ENCODE measurements around the gene ZNRF1.
"Not testable (repeated sequence)": the region's sequence is repeated elsewhere in the genome, so short reads cannot be mapped to it uniquely, and the experiment has no call there.

The ZNRF1 gene

GRCh38 chr16:75075688-75076268 lies 77.0 kb downstream of the ZNRF1 start:
- no peak for DNase-seq (ENCODE audit: low read depth in 2 of 2)

DNA sequence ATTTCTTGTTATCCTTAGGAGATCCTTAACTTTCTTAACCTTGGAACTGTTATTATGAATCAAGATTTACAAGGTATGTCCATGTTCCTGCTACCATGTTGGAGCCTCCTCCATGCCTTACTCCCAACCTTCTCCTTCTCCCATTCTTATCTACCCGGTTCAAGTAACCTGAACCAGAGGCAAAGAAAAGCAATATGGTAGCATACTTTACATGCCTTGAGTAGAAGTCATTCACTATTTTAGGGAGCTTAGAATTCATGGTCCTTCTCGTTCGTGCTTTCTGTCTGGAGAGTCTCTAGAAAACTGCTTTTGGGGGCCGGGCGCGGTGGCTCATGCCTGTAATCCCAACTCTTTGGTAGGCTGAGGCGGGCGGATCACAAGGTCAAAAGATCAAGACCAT lies 80.1 kb downstream of the ZNRF1 start:
- no peak for DNase-seq (ENCODE audit: low read depth in 2 of 2)

DNA sequence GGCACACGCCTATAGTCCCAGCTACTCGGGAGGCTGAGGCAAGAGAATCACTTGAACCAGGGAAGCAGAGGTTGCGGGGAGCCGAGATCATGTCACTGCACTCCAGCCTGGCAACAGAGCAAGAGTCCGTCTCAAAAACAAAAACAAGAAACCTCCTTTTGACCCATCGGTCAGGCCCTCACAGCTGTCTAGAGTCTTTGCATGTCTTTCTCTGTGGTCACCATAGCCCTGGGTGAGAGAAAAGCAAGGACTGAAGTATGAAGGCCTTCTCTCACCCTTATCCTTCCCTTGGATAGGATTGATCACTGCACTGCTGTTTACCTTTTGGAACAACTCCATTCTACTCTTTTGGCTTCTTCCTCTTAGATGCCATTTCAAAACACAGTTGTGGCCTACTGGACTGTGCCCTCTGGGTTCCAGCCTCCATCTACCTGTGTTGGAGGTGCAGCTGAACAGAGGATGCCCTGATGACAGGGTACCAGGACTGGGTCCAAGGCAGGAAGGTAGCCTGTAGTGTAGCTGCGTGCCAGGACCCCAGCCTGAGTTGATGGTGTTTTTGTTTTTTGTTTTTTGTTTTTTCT lies 80.6 kb downstream of the ZNRF1 start:
- DNase-seq (ENCODE audit: low read depth in 2 of 2), result no peak

GRCh38 chr16:75080205-75081029 lies 81.6 kb downstream of the ZNRF1 start:
- no peak for DNase-seq (ENCODE audit: low read depth in 2 of 2)

GRCh38 chr16:75081179-75081859 lies 82.5 kb downstream of the ZNRF1 start:
- no peak for DNase-seq (ENCODE audit: low read depth in 2 of 2)

DNA sequence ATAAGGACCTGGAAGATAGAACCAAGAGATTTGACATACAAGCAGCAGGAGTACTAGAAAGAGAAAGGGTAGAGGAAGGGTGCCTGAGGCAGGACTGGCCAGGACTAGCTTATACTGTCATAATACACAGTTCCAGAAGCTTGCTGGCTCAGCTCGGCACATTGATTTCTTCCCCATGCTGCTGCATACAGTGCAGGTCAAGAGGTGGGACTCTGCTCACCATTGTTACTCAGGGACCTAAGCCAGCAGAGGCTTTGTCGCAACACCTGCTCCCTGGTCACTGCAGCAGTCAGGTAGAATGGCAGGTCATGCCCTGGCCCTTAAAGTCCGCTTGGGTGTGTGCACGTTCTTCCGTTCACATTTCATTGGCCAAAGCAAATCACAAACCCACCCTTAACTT lies 85.0 kb downstream of the ZNRF1 start:
- DNase-seq (ENCODE audit: low read depth in 2 of 2), result no peak

- no peak for DNase-seq (ENCODE audit: low read depth in 2 of 2)
These were observed 86.7 kb downstream of the ZNRF1 start for GRCh38 chr16:75085556-75085955.

GRCh38 chr16:75086281-75086680 lies 87.5 kb downstream of the ZNRF1 start:
- no peak for DNase-seq (ENCODE audit: low read depth in 2 of 2)

DNA sequence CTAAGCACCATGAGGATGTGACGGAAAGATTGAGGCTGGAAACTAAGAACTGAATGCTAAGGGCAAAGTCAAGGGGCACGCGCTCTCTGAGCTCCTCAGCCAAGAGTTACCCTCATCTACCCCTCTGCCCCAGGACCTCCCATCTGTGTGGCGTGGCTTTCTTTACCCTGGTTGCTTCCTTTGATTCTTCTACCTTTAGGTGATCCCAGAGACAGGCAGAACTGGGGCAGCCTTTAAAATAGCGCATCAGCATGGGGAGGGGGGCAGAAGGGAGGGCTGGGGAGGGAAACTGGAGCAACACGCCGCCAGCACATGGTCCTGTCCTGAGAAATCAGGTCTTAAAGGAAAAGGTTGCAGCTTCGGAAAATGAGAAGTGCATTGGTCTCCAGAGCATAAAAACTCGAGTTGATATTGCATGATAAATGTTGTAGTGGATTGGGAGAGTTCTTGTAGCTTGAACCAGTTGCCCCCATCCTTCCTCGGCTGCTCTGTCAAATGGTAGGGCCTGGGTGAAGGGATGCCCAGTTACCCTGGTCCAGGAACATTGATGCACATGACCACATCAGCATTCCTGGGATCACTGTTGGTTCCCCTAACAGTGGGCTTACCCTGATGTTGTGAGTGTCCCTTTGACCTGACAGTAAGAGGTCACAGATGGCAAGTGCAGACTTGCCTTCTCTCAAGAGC lies 88.0 kb downstream of the ZNRF1 start:
- no peak for DNase-seq (ENCODE audit: low read depth in 2 of 2)

DNA sequence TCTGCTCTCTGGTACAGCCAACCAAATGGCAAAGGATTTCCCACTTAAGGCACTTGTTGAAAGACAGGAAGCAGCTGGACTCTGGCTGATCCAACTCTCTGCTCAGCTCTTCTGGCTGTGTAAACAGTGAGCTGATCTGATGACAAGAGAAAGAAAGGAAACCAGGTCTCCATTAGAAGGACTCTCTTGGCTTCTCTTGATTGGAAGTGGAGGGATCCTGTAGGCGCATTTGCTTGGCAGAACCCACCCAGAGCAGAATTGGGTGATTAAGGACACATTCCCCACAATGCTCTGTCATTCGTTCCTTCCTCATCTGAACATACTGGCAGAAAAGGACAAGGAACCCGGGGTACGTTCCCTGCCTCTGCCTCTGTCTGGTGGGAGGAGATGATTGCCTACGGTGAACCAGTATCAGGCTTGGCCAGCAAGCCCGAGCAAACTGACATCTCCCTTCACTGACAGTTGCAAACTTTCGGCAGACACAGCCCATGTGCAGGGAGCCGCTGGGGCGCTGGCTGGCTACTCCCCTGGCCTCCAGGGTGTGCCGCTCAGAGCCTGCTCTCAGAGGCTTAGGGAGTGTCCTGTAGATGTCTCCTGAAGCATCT lies 88.7 kb downstream of the ZNRF1 start:
- DNase-seq (ENCODE audit: low read depth in 2 of 2), result no peak

DNA sequence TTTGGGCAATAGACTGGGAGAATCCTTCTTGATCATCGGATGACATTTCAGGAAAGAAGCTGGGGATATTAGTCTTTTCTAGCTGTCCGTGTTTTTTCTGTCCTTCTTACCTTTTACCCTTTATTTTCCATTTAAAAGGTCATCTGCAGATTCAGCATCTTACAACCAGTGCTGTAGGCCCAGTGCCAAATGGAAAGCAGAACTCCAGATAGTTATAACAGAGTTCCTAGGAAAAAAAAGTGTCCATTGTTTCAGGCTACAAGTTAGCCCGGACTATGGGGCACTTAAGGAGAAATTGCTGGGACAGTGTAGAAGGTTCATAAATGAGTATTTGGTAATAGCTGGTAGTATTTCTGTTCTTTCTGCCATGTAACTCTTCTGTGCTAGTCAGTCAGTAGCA lies 89.4 kb downstream of the ZNRF1 start:
- no peak for DNase-seq (ENCODE audit: low read depth in 2 of 2)

- no peak for DNase-seq (ENCODE audit: low read depth in 2 of 2)
These were observed 90.1 kb downstream of the ZNRF1 start for GRCh38 chr16:75088934-75089333.

GRCh38 chr16:75089486-75090202 lies 90.8 kb downstream of the ZNRF1 start:
- DNase-seq (ENCODE audit: low read depth in 2 of 2), result no peak

DNA sequence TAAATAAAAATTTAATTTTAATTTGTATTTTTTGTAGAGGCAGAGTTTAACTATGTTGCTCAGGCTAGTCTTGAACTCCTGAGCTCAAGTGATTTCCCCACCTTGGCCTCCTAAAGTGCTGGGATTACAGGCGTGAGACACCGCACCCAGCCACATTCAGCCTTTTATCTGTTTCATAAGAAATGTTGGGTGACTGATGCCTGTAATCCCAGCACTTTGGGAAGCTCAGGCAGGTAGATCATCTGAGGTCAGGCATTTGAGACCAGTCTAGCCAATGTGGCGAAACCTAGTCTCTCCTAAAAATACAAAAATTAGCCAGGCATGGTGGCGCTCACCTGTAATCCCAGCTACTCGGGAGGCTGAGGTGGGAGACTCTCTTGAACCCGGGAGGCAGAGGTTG lies 92.1 kb downstream of the ZNRF1 start:
- not testable (repeated sequence) for DNase-seq (ENCODE audit: low read depth in 2 of 2)

- not testable (repeated sequence) for DNase-seq (ENCODE audit: low read depth in 2 of 2)
These were observed 92.8 kb downstream of the ZNRF1 start for GRCh38 chr16:75091619-75092018.

DNA sequence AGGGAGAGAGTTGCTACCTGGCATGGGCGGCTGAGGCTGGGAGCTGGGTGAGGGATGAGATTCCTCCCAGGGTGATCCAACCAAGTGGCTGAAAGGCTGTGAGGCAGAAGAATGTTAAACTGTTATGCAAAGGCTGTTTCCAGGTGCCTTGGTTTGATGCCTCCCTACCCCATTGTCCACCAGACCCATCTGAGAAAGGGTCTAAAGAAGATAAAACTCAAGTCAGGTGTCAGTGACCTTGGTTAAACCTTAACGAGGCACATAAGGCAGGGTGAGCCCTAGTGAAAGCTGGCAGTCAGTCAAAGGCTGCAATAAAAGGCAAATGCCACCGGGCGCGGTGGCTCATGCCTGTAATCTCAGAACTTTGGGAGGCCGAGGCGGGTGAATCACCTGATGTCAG lies 94.0 kb downstream of the ZNRF1 start:
- no peak for DNase-seq (ENCODE audit: low read depth in 2 of 2)

- DNase-seq (ENCODE audit: low read depth in 2 of 2), result no peak
These were observed 95.0 kb downstream of the ZNRF1 start for GRCh38 chr16:75093598-75094540.

DNA sequence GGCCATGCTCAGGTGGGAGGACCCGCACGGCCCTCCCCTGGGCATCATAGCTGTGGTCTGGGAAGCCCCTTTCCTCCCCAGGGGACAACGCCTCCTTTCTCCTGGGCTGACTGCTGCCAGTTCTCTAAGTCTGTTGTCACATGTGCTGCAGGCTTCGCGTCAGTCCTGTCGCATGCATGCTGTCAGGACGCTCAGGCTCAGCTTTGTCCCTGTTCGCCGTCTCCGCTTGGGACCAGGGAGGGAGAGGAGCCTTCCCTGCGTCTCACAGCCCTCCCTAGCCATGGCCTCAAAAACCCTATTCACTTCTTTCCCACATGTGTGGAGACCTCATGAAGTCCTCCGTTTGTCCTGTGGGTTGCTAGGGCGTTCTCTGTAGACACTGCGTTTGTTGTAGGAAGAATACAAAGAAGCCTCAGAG lies 96.4 kb downstream of the ZNRF1 start:
- DNase-seq (ENCODE audit: low read depth in 2 of 2), result no peak

DNA sequence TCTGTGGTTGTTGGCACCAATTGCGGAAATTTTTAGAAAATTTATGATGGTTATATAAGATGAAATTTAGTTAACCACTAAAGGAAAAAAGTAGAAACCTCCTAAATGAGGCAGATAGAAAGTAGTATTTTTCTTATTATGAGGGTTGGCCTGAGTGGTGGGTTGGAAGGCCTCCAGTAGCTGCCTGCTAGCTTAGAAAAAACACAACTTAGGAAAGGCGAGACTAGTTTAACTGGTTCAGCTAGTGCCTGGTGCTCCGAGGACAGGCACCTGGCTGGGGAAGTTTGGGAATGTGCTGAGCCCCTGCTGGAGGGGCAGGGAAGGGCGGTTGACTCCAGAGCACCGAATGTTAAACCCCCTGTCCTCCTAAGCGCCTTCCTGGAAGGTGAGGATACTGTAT lies 97.8 kb downstream of the ZNRF1 start:
- no peak for DNase-seq (ENCODE audit: low read depth in 2 of 2)
